GM23248 (cell line): ENCODE results near the gene COL1A2. TPM values are rescaled to one million over a fixed set of nuclear protein-coding genes. Genes with fewer than 3 reads are reported as not detected.

Experiments used
- DNase-seq: peaks from one replicate; pipeline ENCODE4 v3.0.0-alpha.2; 2015
- H2AFZ ChIP-seq: fragments of 200-600 bp; sonication (generic); 2 replicates; pipeline ENCODE4 v1.6.1; 2016; ENCODE audit warnings: antibody characterized with exemption
- H3F3A ChIP-seq: fragments of 200-600 bp; sonication (generic); 2 replicates; pipeline ENCODE4 v1.6.1; 2016; ENCODE audit warnings: mild to moderate bottlenecking, antibody characterized with exemption, mixed run types; ENCODE audit not compliant: insufficient read depth
- H3K27ac ChIP-seq: fragments of 200-600 bp; sonication (generic); 2 replicates; pipeline ENCODE4 v1.5.1; 2016; ENCODE audit warnings: mild to moderate bottlenecking
- H3K27me3 ChIP-seq: fragments of 200-600 bp; sonication (generic); replicated peaks from 2 replicates; pipeline ENCODE4 v1.6.1; 2016; ENCODE audit warnings: mild to moderate bottlenecking; ENCODE audit not compliant: insufficient read depth
- H3K36me3 ChIP-seq: fragments of 200-600 bp; sonication (generic); 2 replicates; pipeline ENCODE4 v1.6.1; 2016; ENCODE audit warnings: low read depth, mild to moderate bottlenecking
- H3K4me1 ChIP-seq: fragments of 200-600 bp; sonication (generic); 2 replicates; pipeline ENCODE4 v1.6.1; 2016; ENCODE audit warnings: mild to moderate bottlenecking; ENCODE audit not compliant: insufficient read depth
- H3K4me2 ChIP-seq: fragments of 200-600 bp; sonication (generic); one replicate; pipeline ENCODE4 v1.6.1; 2016; ENCODE audit warnings: mild to moderate bottlenecking; ENCODE audit not compliant: unreplicated experiment
- H3K4me3 ChIP-seq: fragments of 200-600 bp; sonication (generic); 2 replicates; pipeline ENCODE4 v1.5.1; 2016; ENCODE audit warnings: mild to moderate bottlenecking
- H3K79me2 ChIP-seq: fragments of 200-600 bp; sonication (generic); 2 replicates; pipeline ENCODE4 v1.6.1; 2016; ENCODE audit warnings: mild to moderate bottlenecking; ENCODE audit not compliant: insufficient read depth
- H3K9ac ChIP-seq: fragments of 200-600 bp; sonication (generic); 2 replicates; pipeline ENCODE4 v1.6.1; 2016; ENCODE audit warnings: mild to moderate bottlenecking
- H3K9me2 ChIP-seq: fragments of 200-600 bp; sonication (generic); 2 replicates; pipeline ENCODE4 v1.6.1; 2016; ENCODE audit warnings: mixed run types, mild to moderate bottlenecking, moderate library complexity; ENCODE audit not compliant: insufficient read depth
- H3K9me3 ChIP-seq: fragments of 200-600 bp; sonication (generic); one replicate; pipeline ENCODE4 v1.6.1; 2017; ENCODE audit warnings: low read depth
- H4K20me1 ChIP-seq: fragments of 200-600 bp; sonication (generic); 2 replicates; pipeline ENCODE4 v1.6.0; 2016; ENCODE audit not compliant: insufficient read depth
- EZH2 ChIP-seq: fragments of 200-600 bp; sonication (generic); IDR thresholded peaks from 2 replicates; pipeline ENCODE4 v1.6.1; 2018; ENCODE audit warnings: antibody characterized with exemption, mild to moderate bottlenecking; ENCODE audit not compliant: insufficient read depth, poor library complexity, severe bottlenecking
- EZH2phosphoT487 ChIP-seq: fragments of 200-600 bp; sonication (generic); IDR thresholded peaks from 2 replicates; pipeline ENCODE4 v1.6.1; 2018; ENCODE audit warnings: antibody characterized with exemption, moderate library complexity, mild to moderate bottlenecking, low read depth; ENCODE audit not compliant: insufficient read depth
- WGBS, 2 experiments: methylation state at CpG; one replicate each; pipeline ENCODE4 v1.1.6; 2015 to 2017; ENCODE audit warnings: low lambda C conversion rate in 2 of 2, low coverage in 1 of 2; ENCODE audit errors: missing lambda C conversion rate in 2 of 2; 5-methylcytosine and 5-hydroxymethylcytosine counted together
- in situ Hi-C: fragments of 300-500 bp; cut with MboI; formaldehyde crosslinking; loops from 2 replicates; pipeline ENCODE4 v1.15.0; 2020
- polyA plus RNA-seq: library from polyadenylated mRNA; unstranded; fragments of >200 nt; fragmentation: Nextera tagmentation; extraction: Ambion mirVana; gene quantifications from 2 replicates; pipeline ENCODE4 v1.2.1, GENCODE V29; 2016
- total RNA-seq: library from RNA; depleted of rRNA; stranded (reverse); fragments of >200 nt; shearing (Covaris generic); gene quantifications from 2 replicates; pipeline ENCODE4 v1.2.3, GENCODE V29; 2014

COL1A2 gene
- total and polyA plus RNA-seq, 2 experiments from 2014 or later, result 9,779 to 11,288 TPM

GRCh38 chr7:94425546-94425945 is 30.9 kb downstream of the COL1A2 start:
- in situ Hi-C loops, result no loop called here
- DNase-seq, result peak; percentile 23
- 71% methylated on average over 10 of the region's 10 CpGs for WGBS, 2 experiments
- peaks cover 50% of the 10 kb centered on the region for H3K4me1 ChIP-seq
- no peak overlapping the region for H3K4me2 ChIP-seq
- peak overlapping the region; percentile 100 for H3K9ac ChIP-seq
- peaks cover 41% of the 10 kb centered on the region for H3K79me2 ChIP-seq
- H3K9me2 ChIP-seq, result no peaks in the 10 kb centered on the region
- peaks cover 17% of the 10 kb centered on the region; the same call in 1 of the 2 replicates for H4K20me1 ChIP-seq
- H3K36me3 ChIP-seq, result peaks cover 100% of the 10 kb centered on the region
- TF ChIP-seq EZH2phosphoT487, result no peak
- TF ChIP-seq EZH2, result no peak
- peaks cover 100% of the 10 kb centered on the region for H3F3A ChIP-seq
- peak overlapping the region; percentile 100 for H3K27ac ChIP-seq
- H3K9me3 ChIP-seq, result no peaks in the 10 kb centered on the region
- no peak overlapping the region for H3K4me3 ChIP-seq
- no peaks in the 10 kb centered on the region for H3K27me3 ChIP-seq
- H2AFZ ChIP-seq, result no peak overlapping the region

GRCh38 chr7:94426980-94427875 is 32.5 kb downstream of the COL1A2 start:
- no peak for TF ChIP-seq EZH2phosphoT487
- no peak for TF ChIP-seq EZH2
- Histone ChIP-seq H4K20me1 (peaks cover 20% of the 10 kb centered on the region; the same call in 1 of the 2 replicates), H3K4me2 (no peak overlapping the region), H3K9ac (peak overlapping the region; percentile 100), H3K27me3 (no peaks in the 10 kb centered on the region), H2AFZ (no peak overlapping the region), H3K4me1 (peaks cover 34% of the 10 kb centered on the region), H3K27ac (peak overlapping the region; percentile 100), H3K4me3 (no peak overlapping the region), H3K79me2 (peaks cover 25% of the 10 kb centered on the region), H3K36me3 (peaks cover 89% of the 10 kb centered on the region), H3K9me2 (no peaks in the 10 kb centered on the region), H3F3A (peaks cover 100% of the 10 kb centered on the region), H3K9me3 (no peaks in the 10 kb centered on the region)
- WGBS, 2 experiments, result 57 to 61% methylated on average over 12 of the region's 12 CpGs
- peak; percentile 33 for DNase-seq
- in situ Hi-C loops, result no loop called here

GRCh38 chr7:94429153-94429552 is 34.5 kb downstream of the COL1A2 start:
- H3K4me2 ChIP-seq, result no peak overlapping the region
- peak; percentile 22 for DNase-seq
- no peaks in the 10 kb centered on the region for H3K9me3 ChIP-seq
- H3K27ac ChIP-seq, result peak overlapping the region; percentile 100
- H3F3A ChIP-seq, result peaks cover 100% of the 10 kb centered on the region
- H3K79me2 ChIP-seq, result peaks cover 17% of the 10 kb centered on the region
- no peak overlapping the region for H2AFZ ChIP-seq
- in situ Hi-C loops, result no loop called here
- peaks cover 70% of the 10 kb centered on the region for H3K36me3 ChIP-seq
- no peak overlapping the region for H3K4me3 ChIP-seq
- WGBS, 2 experiments, result 62 to 70% methylated on average over 1 of the region's 1 CpG
- no peak for TF ChIP-seq EZH2
- no peak for TF ChIP-seq EZH2phosphoT487
- peaks cover 16% of the 10 kb centered on the region for H3K4me1 ChIP-seq
- H3K27me3 ChIP-seq, result no peaks in the 10 kb centered on the region
- H3K9ac ChIP-seq, result peak overlapping the region; percentile 100
- no peaks in the 10 kb centered on the region for H3K9me2 ChIP-seq
- peaks cover 20% of the 10 kb centered on the region; the same call in 1 of the 2 replicates for H4K20me1 ChIP-seq

- Histone ChIP-seq H3F3A (peaks cover 86% of the 10 kb centered on the region), H3K27me3 (no peaks in the 10 kb centered on the region), H3K4me1 (0 out of 2 replicates have a peak, but pooled peaks cover 5% of the 10 kb centered on the region), H3K9me3 (no peaks in the 10 kb centered on the region), H2AFZ (no peak overlapping the region), H3K36me3 (peaks cover 50% of the 10 kb centered on the region), H3K79me2 (no peaks in the 10 kb centered on the region), H3K27ac (peak overlapping the region; percentile 100), H3K4me3 (no peak overlapping the region), H3K9me2 (no peaks in the 10 kb centered on the region), H3K9ac (peak overlapping the region; percentile 27), H3K4me2 (no peak overlapping the region), H4K20me1 (peaks cover 20% of the 10 kb centered on the region; the same call in 1 of the 2 replicates)
- no peak for DNase-seq
- 21 to 33% methylated on average over 1 of the region's 1 CpG for whole genome bisulfite sequencing, 2 experiments
- in situ Hi-C loops, result no loop called here
- TF ChIP-seq EZH2phosphoT487 (no peak), EZH2 (no peak)
Measured at GRCh38 chr7:94431176-94431575, 36.5 kb downstream of the COL1A2 start.
